ENCODE measurements around the gene TSEN54.

Gene TSEN54

DNA sequence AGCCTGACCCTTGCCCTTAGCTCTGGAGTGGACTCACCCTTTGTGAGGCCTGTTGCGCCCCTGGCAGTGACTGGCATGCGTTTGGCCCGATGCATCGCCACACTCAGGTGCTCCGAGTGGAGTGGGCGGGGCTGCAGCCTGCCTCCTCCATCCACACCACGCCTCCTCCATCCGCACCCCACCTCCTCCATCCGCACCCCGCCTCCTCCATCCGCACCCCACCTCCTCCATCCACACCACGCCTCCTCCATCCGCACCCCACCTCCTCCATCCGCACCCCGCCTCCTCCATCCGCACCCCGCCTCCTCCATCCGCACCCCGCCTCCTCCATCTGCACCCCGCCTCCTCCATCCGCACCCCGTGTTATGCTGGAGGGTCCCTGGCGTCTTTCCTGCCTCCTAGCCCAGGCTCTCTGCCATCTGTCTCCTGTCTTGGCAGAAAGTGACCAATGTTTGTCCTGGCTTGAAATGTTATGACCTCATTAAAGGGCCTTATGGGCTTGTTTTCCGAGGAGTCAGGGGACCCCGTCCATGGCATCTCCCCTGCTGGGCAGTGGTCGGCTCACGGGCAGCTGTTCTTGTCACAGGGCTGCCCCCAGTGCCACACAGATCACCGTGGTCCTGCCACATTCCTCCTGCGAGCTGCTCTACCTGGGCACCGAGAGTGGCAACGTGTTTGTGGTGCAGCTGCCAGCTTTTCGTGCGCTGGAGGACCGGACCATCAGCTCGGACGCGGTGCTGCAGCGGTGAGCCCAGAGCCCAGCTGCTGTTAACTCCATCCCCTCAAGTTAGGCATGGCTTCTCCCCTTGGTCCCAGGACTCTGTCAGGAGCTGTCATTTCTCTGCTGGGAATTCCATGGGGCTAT, 42.6 kb downstream of the TSEN54 start:
- FAIRE-seq (no peak), DNase-seq (ENCODE audit: insufficient read length, low spot score) (no peak)

- FAIRE-seq: no peak
- no peak for DNase-seq (ENCODE audit: insufficient read length, low spot score)
Measured at GRCh38 chr17:75559958-75560533, 43.7 kb downstream of the TSEN54 start.

GRCh38 chr17:75561927-75562603, 45.7 kb downstream of the TSEN54 start:
- no peak for FAIRE-seq
- no peak for DNase-seq (ENCODE audit: insufficient read length, low spot score)

DNA sequence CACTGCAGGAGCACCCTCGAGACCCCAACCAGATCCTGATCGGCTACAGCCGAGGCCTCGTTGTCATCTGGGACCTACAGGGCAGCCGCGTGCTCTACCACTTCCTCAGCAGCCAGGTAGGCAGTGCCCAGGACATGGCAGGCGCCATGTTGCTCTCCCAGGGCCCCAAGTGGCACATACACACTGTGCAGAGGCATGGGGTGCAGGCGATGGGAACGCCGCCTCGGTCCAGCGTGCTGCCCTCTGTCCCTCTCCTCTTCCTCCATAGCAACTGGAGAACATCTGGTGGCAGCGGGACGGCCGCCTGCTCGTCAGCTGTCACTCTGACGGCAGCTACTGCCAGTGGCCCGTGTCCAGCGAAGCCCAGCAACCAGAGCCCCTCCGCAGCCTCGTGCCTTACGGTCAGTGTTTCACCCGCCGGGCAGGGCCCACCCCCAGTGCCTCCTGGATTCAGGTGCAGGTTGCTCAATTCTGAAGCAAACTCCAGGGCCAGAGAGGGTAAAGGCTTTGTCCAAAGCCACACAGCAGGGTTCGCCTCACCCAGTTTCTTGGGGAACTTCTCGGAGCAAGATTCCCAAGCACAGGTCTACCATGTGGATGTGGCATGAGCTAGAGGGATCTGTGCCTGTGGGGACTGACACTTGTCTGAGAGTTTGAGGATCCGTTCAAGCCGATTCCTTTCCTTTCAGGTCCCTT, 46.9 kb downstream of the TSEN54 start:
- DNase-seq (ENCODE audit: insufficient read length, low spot score) (no peak), FAIRE-seq (no peak)

- DNase-seq (ENCODE audit: insufficient read length, low spot score) (no peak), FAIRE-seq (no peak)
Measured at GRCh38 chr17:75564195-75564594, 47.9 kb downstream of the TSEN54 start.

DNA sequence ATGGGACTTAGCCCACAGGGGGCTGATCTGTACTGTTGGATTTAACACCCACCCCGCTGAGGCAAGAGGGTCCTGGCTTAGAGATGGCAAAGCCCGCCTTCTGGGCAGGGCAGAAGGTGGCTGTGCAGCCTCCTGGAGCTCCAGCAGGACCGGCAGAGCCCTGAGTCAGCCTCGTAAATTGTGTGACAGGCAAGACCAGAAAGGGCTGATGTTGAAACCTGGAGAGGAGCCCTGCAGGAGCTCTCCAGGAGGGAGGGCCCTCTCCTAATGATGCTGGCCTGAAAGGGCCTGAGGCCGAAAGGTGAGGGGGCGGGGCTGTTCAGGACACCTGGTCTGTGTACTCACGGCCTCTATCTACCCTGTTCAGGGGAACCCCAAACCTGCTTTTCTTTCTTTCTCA, 48.7 kb downstream of the TSEN54 start:
- no peak for FAIRE-seq
- no peak for DNase-seq (ENCODE audit: insufficient read length, low spot score)

- no peak for DNase-seq (ENCODE audit: insufficient read length, low spot score)
- no peak for FAIRE-seq
Measured at GRCh38 chr17:75565618-75566017, 49.3 kb downstream of the TSEN54 start.

DNA sequence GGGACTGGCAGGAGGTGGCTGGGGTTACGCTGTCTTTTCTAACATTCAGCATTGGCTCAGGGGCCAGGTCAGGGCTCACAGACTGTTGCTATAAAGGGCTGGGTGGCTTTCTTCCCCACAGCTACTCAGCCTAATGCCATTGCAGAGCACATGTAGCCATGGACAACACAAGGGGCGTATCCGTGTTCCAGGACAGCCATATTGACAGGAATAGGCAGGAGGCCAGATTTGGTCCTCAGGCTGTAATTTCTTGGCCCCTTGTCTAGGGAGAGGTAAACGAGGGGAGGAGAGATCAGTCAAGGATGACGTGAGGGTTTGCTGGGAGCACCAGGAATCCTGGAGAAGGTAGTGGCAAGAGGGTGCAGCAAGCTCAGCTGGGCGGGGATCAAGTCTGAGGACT, 50.1 kb downstream of the TSEN54 start:
- DNase-seq (ENCODE audit: insufficient read length, low spot score): no peak
- no peak for FAIRE-seq

- FAIRE-seq: no peak
- peak; percentile 54 for DNase-seq (ENCODE audit: insufficient read length, low spot score)
Measured at GRCh38 chr17:75566834-75567233, 50.5 kb downstream of the TSEN54 start.

DNA sequence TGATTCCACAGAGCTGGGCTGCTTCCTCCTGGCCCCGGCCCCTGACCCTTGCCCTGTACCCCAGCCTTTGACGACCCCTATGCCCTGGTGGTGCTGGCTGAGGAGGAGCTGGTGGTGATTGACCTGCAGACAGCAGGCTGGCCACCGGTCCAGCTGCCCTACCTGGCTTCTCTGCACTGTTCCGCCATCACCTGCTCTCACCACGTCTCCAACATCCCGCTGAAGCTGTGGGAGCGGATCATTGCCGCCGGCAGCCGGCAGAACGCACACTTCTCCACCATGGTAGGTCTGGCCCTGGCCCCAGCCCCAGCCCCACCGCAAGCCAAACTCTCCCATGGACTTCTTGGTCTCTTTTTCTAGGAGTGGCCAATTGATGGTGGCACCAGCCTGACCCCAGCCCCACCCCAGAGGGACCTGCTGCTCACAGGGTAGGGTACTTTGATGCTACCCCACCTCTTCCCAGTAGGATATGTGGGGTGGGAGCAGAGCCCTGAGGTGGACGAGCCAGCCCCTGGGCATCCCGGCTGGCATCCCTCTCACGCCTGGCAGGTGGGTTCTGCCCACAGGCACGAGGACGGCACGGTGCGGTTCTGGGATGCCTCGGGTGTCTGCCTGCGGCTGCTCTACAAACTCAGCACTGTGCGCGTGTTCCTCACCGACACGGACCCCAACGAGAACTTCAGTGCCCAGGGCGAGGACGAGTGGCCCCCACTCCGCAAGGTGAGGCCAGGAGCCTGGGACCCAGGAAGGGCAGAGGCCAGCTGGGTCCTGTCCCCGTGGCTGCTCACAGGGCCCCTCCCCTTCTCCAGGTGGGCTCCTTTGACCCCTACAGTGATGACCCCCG, 52.3 kb downstream of the TSEN54 start:
- FAIRE-seq (no peak), DNase-seq (ENCODE audit: insufficient read length, low spot score) (no peak)

DNA sequence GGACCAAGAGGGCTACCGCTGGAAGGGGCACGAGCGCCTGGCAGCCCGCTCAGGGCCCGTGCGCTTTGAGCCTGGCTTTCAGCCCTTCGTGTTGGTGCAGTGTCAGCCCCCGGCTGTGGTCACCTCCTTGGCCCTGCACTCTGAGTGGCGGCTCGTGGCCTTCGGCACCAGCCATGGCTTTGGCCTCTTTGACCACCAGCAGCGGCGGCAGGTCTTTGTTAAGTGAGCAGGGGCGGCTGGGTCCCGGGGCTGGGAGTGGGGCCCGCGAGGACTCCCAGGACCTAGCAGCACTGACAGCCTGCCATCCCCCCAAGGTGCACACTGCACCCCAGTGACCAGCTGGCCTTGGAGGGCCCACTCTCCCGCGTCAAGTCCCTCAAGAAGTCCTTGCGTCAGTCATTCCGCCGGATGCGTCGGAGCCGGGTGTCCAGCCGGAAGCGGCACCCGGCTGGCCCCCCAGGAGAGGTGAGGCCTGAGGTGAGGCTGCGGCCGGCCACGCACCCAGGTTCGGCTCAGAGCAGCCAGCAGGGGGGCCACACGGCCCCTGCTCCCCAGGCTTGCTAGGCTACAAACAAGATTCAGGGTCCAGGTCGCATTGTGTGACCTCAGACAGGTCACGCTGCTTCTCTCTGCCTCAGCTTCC, 53.8 kb downstream of the TSEN54 start:
- DNase-seq (ENCODE audit: insufficient read length, low spot score): no peak
- FAIRE-seq: no peak

- no peak for DNase-seq (ENCODE audit: insufficient read length, low spot score)
- FAIRE-seq: no peak
Measured at GRCh38 chr17:75570772-75571171, 54.4 kb downstream of the TSEN54 start.

- FAIRE-seq: peak; percentile 72
Measured at GRCh38 chr17:75571197-75571884, 55.0 kb downstream of the TSEN54 start.

DNA sequence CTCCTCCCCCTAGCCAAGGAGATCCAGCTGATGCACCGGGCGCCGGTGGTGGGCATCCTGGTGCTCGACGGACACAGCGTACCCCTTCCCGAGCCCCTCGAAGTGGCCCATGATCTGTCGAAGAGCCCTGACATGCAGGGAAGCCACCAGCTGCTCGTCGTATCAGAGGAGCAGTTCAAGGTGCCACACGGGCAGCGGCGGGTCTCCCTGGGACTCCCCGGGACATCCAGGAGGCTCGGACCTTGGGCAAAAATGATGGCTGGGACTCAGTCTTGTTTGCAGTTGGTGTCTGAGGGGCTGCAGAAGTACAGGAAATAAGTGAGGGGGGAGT, 55.5 kb downstream of the TSEN54 start:
- no peak for FAIRE-seq
- DNase-seq (ENCODE audit: insufficient read length, low spot score): no peak

More at GRCh38 chr17:75571197-75571884, 55.0 kb downstream of the TSEN54 start:
- peak; percentile 74 for DNase-seq (ENCODE audit: insufficient read length, low spot score)

DNA sequence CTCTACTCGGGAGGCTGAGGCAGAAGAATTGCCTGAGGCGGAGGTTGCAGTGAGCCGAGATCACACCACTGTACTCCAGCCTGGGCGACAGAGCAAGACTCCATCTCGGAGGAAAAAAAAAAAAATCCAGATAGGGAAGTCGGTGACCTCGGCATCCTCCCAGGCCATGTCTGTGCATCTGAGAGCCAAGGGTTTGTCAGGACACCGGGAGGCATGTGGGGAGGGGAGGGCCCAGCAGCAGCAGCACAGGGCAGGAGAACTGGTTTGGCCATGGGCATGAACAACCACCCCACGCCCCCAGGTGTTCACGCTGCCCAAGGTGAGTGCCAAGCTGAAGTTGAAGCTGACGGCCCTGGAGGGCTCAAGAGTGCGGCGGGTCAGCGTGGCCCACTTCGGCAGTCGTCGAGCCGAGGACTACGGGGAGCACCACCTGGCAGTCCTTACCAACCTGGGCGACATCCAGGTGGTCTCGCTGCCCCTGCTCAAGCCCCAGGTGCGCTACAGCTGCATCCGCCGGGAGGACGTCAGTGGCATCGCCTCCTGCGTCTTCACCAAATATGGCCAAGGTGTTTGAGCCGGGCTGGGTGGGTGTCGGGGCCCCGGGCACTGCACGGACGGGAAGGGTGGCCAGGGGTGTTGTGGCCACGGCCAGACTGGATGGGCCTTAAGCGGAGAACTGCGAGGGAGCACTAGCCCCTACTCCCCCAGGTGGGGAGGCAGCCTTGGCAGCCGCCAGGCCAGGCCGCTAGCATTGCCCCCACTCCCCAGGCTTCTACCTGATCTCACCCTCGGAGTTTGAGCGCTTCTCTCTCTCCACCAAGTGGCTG, 56.6 kb downstream of the TSEN54 start:
- FAIRE-seq (no peak), DNase-seq (ENCODE audit: insufficient read length, low spot score) (no peak)

- no peak for DNase-seq (ENCODE audit: insufficient read length, low spot score)
- no peak for FAIRE-seq
Measured at GRCh38 chr17:75573540-75573957, 57.2 kb downstream of the TSEN54 start.

- FAIRE-seq: no peak
- DNase-seq (ENCODE audit: insufficient read length, low spot score): no peak
Measured at GRCh38 chr17:75573994-75574393, 57.7 kb downstream of the TSEN54 start.
